ENCODE measurements around the gene AHNAK2.
"Not testable (repeated sequence)": the region's sequence is repeated elsewhere in the genome, so short reads cannot be mapped to it uniquely, and the experiment has no call there.

The AHNAK2 gene

GRCh38 chr14:104917116-104917515 lies 61.1 kb downstream of the AHNAK2 start:
- Histone ChIP-seq H3K27me3 (peaks cover 0 to 10% of the 10 kb centered on the region in 2 donors), H3K4me1 (no peaks in the 10 kb centered on the region), H3K4me3 (no peak overlapping the region), H3K9me3 (peaks cover 0 to 4% (median 4%) of the 10 kb centered on the region in 3 donors), H3K27ac (no peak overlapping the region), H3K36me3 (no peaks in the 10 kb centered on the region)
- TF ChIP-seq, protein P1, sequence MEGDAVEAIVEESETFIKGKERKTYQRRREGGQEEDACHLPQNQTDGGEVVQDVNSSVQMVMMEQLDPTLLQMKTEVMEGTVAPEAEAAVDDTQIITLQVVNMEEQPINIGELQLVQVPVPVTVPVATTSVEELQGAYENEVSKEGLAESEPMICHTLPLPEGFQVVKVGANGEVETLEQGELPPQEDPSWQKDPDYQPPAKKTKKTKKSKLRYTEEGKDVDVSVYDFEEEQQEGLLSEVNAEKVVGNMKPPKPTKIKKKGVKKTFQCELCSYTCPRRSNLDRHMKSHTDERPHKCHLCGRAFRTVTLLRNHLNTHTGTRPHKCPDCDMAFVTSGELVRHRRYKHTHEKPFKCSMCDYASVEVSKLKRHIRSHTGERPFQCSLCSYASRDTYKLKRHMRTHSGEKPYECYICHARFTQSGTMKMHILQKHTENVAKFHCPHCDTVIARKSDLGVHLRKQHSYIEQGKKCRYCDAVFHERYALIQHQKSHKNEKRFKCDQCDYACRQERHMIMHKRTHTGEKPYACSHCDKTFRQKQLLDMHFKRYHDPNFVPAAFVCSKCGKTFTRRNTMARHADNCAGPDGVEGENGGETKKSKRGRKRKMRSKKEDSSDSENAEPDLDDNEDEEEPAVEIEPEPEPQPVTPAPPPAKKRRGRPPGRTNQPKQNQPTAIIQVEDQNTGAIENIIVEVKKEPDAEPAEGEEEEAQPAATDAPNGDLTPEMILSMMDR (IDR thresholded peaks at IDR 0.05): no peak
- no peak for DNase-seq
- intact Hi-C loops (cut with DNase I; ENCODE audit: low total_unique reads): no loop called here

DNA sequence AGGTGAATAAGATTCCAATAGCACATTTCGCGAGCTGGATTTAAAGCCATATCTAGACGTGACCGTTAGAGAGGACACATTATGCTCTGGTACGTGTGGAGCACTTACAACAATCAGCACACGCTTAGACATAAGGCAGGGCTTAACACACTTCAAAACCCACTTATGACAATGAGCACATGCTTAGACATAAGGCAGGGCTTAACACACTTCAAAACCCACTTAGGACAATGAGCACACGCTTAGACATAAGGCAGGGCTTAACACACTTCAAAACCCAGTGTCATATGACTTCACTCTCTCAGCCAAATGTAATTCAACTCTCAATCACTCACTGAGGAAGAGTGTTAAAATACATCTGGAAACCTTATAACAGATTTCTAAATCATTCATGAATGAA lies 64.7 kb downstream of the AHNAK2 start:
- Histone ChIP-seq H3K27ac (no peak overlapping the region), H3K27me3 (peaks cover 0 to 22% of the 10 kb centered on the region in 2 donors), H3K4me1 (no peaks in the 10 kb centered on the region), H3K4me3 (no peak overlapping the region), H3K9me3 (peaks cover 4 to 12% (median 5%) of the 10 kb centered on the region in 3 donors), H3K36me3 (no peaks in the 10 kb centered on the region)
- intact Hi-C loops (cut with DNase I; ENCODE audit: low total_unique reads): no loop called here
- no peak for DNase-seq
- TF ChIP-seq, protein P1 (IDR thresholded peaks at IDR 0.05): no peak

- Histone ChIP-seq H3K36me3 (no peaks in the 10 kb centered on the region), H3K27ac (no peak overlapping the region), H3K4me1 (no peaks in the 10 kb centered on the region), H3K27me3 (peaks cover 0 to 22% of the 10 kb centered on the region in 2 donors), H3K4me3 (no peak overlapping the region), H3K9me3 (peaks cover 4 to 12% (median 5%) of the 10 kb centered on the region in 3 donors)
- DNase-seq: no peak
- TF ChIP-seq, protein P1 (IDR thresholded peaks at IDR 0.05): no peak
- intact Hi-C loops (cut with DNase I; ENCODE audit: low total_unique reads): no loop called here
These were observed 66.1 kb downstream of the AHNAK2 start for GRCh38 chr14:104912053-104912452.

- Histone ChIP-seq H3K4me3 (no peak overlapping the region), H3K36me3 (no peaks in the 10 kb centered on the region), H3K4me1 (no peaks in the 10 kb centered on the region), H3K27ac (no peak overlapping the region), H3K27me3 (peaks cover 0 to 34% of the 10 kb centered on the region in 2 donors), H3K9me3 (peaks cover 4 to 12% (median 5%) of the 10 kb centered on the region in 3 donors)
- TF ChIP-seq, protein P1 (IDR thresholded peaks at IDR 0.05): no peak
- intact Hi-C loops (cut with DNase I; ENCODE audit: low total_unique reads): no loop called here
- no peak for DNase-seq
These were observed 69.9 kb downstream of the AHNAK2 start for GRCh38 chr14:104908303-104908702.

DNA sequence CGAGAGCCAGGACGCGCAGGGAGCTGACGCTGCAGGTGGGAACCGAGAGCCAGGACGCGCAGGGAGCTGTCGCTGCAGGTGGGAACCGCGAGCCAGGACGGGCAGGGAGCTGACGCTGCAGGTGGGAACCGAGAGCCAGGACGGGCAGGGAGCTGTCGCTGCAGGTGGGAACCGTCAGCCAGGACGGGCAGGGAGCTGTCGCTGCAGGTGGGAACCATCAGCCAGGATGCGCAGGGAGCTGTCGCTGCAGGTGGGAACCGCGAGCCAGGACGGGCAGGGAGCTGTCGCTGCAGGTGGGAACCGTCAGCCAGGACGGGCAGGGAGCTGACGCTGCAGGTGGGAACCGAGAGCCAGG lies 72.6 kb downstream of the AHNAK2 start:
- H3K36me3 ChIP-seq; DNase-seq; H3K27ac ChIP-seq; H3K4me1 ChIP-seq; H3K9me3 ChIP-seq; intact Hi-C loops (cut with DNase I; ENCODE audit: low total_unique reads); H3K4me3 ChIP-seq: not testable (repeated sequence)
- peaks cover 0 to 14% of the 10 kb centered on the region in 2 donors for H3K27me3 ChIP-seq

DNA sequence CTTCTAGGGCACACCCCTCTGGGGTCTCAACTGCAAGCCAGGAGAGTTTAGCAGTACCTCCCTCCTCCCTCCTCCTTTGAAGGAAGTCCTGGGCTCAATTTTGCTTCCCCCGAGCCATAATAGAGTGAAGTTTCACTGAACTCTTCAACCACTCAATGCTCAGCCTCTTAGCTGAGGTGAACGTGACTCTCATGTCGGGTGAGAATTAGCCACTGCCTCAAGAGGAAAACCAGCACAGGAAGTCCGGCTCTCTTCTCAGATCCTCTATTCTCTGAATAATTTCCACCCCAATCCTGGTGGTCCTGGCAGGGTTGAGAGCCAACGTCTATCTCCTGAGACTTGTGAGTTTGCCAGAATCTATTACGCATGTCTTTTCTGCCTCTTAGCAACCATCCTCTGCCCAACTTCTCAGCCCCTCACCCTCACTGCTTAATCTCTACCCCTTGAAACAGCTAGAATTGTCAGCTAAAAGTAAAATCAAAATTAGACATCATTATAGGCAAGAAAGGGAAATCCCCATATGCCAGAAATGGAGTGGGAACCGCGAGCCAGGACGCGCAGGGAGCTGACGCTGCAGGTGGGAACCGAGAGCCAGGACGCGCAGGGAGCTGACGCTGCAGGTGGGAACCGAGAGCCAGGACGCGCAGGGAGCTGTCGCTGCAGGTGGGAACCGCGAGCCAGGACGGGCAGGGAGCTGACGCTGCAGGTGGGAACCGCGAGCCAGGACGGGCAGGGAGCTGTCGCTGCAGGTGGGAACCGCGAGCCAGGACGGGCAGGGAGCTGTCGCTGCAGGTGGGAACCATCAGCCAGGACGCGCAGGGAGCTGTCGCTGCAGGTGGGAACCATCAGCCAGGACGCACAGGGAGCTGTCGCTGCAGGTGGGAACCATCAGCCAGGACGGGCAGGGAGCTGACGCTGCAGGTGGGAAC lies 73.3 kb downstream of the AHNAK2 start:
- intact Hi-C loops (cut with DNase I; ENCODE audit: low total_unique reads); DNase-seq; H3K36me3 ChIP-seq; H3K9me3 ChIP-seq; H3K4me3 ChIP-seq; H3K4me1 ChIP-seq; H3K27ac ChIP-seq: not testable (repeated sequence)
- H3K27me3 ChIP-seq: peaks cover 0 to 12% of the 10 kb centered on the region in 2 donors
